OCI-LY3 (cell line): ENCODE measurements around the gene PITPNM1.

ENCODE experiments used
- CTCF ChIP-seq: fragments of 200-600, 300-600 bp; sonication (generic); IDR thresholded peaks from 2 replicates; pipeline ENCODE4 v1.5.1; 2014; ENCODE audit warnings: antibody characterized with exemption, low read length, low read depth
- EZH2phosphoT487 ChIP-seq: fragments of 200-600 bp; shearing (Covaris generic); IDR thresholded peaks from 2 replicates; pipeline ENCODE4 v1.6.1; 2018; ENCODE audit warnings: antibody characterized with exemption, mixed run types, low read depth

- TF ChIP-seq CTCF (no peak), EZH2phosphoT487 (no peak)
Observed at GRCh38 chr11:67543585-67543984, 38.4 kb upstream of the PITPNM1 start.
